ENCODE data around the gene ZEB2. TPM values are rescaled to one million over a fixed set of nuclear protein-coding genes. Genes with fewer than 3 reads are reported as not detected.

Gene ZEB2
- polyA plus RNA-seq, 1 donor from 2014 or later, result 2.2 TPM

- Histone ChIP-seq H3K9me3 (ENCODE audit: low read length) (no peaks in the 10 kb centered on the region), H3K27ac (ENCODE audit: low read length) (no peak overlapping the region), H4K20me1 (ENCODE audit: insufficient read depth) (no peaks in the 10 kb centered on the region), H2AFZ (ENCODE audit: low read depth, low read length) (no peak overlapping the region), H3K79me2 (replicated peaks; ENCODE audit: insufficient read depth, low read length) (no peaks in the 10 kb centered on the region), H3F3A (ENCODE audit: insufficient read depth, low read length, poor library complexity, severe bottlenecking) (no peaks in the 10 kb centered on the region), H3K4me2 (ENCODE audit: low read length) (no peak overlapping the region), H3K36me3 (ENCODE audit: insufficient read depth, low read length) (no peaks in the 10 kb centered on the region), H3K9me2 (ENCODE audit: insufficient read depth, low read length) (no peaks in the 10 kb centered on the region), H3K9ac (ENCODE audit: low read length) (no peak overlapping the region), H3K4me3 (ENCODE audit: low read length) (no peak overlapping the region), H3K27me3 (ENCODE audit: insufficient read depth, low read depth, low read length) (no peaks in the 10 kb centered on the region)
- no peak for TF ChIP-seq POLR2AphosphoS5 (IDR thresholded peaks at IDR 0.05)
- no peak for TF ChIP-seq REST (IDR thresholded peaks at IDR 0.05; ENCODE audit: borderline replicate concordance)
- TF ChIP-seq EZH2 (IDR thresholded peaks at IDR 0.05; ENCODE audit: borderline replicate concordance, insufficient read depth, low read length, poor library complexity, severe bottlenecking), result no peak
- TF ChIP-seq TAF1 (IDR thresholded peaks at IDR 0.05; ENCODE audit: low read depth), result no peak
- TF ChIP-seq CTCF (IDR thresholded peaks at IDR 0.05; ENCODE audit: poor library complexity, severe bottlenecking), result no peak
- TF ChIP-seq EP300 (conservative IDR thresholded peaks at IDR 0.05; ENCODE audit: poor library complexity, severe bottlenecking), result no peak
- no peak for TF ChIP-seq MXI1 (conservative IDR thresholded peaks at IDR 0.05; ENCODE audit: poor library complexity, severe bottlenecking)
Measured at GRCh38 chr2:144545787-144546186, 25.9 kb upstream of the ZEB2 start.

GRCh38 chr2:144544053-144544452 is 24.1 kb upstream of the ZEB2 start:
- Histone ChIP-seq H2AFZ (ENCODE audit: low read depth, low read length) (no peak overlapping the region), H3K9me3 (ENCODE audit: low read length) (no peaks in the 10 kb centered on the region), H3K36me3 (ENCODE audit: insufficient read depth, low read length) (no peaks in the 10 kb centered on the region), H3K79me2 (replicated peaks; ENCODE audit: insufficient read depth, low read length) (no peaks in the 10 kb centered on the region), H3K9me2 (ENCODE audit: insufficient read depth, low read length) (no peaks in the 10 kb centered on the region), H3K27ac (ENCODE audit: low read length) (no peak overlapping the region), H4K20me1 (ENCODE audit: insufficient read depth) (no peaks in the 10 kb centered on the region), H3F3A (ENCODE audit: insufficient read depth, low read length, poor library complexity, severe bottlenecking) (no peaks in the 10 kb centered on the region), H3K4me2 (ENCODE audit: low read length) (no peak overlapping the region), H3K27me3 (ENCODE audit: insufficient read depth, low read depth, low read length) (no peaks in the 10 kb centered on the region), H3K4me3 (ENCODE audit: low read length) (no peak overlapping the region), H3K9ac (ENCODE audit: low read length) (no peak overlapping the region)
- TF ChIP-seq POLR2AphosphoS5 (IDR thresholded peaks at IDR 0.05) (no peak), SMC3 (conservative IDR thresholded peaks at IDR 0.05; ENCODE audit: poor library complexity) (no peak), TAF1 (IDR thresholded peaks at IDR 0.05; ENCODE audit: low read depth) (no peak), RAD21 (conservative IDR thresholded peaks at IDR 0.05) (no peak), EP300 (conservative IDR thresholded peaks at IDR 0.05; ENCODE audit: poor library complexity, severe bottlenecking) (no peak), REST (IDR thresholded peaks at IDR 0.05; ENCODE audit: borderline replicate concordance) (no peak), MXI1 (conservative IDR thresholded peaks at IDR 0.05; ENCODE audit: poor library complexity, severe bottlenecking) (no peak), CTCF (IDR thresholded peaks at IDR 0.05; ENCODE audit: poor library complexity, severe bottlenecking) (no peak), EZH2 (IDR thresholded peaks at IDR 0.05; ENCODE audit: borderline replicate concordance, insufficient read depth, low read length, poor library complexity, severe bottlenecking) (no peak)
